ENCODE results near the gene FOXI1. TPM values are rescaled to one million over a fixed set of nuclear protein-coding genes. Genes with fewer than 3 reads are reported as not detected.
"Not testable (repeated sequence)": the region's sequence is repeated elsewhere in the genome, so short reads cannot be mapped to it uniquely, and the experiment has no call there.

The FOXI1 gene
- polyA plus RNA-seq, 4 donors: 5.4 to 7.9 (median 7.4) TPM

- DNase-seq (ENCODE audit: low read depth in 4 of 4, low spot score in 2 of 4): no peak
Measured at GRCh38 chr5:170087168-170087817, 18.4 kb upstream of the FOXI1 start.

GRCh38 chr5:170092455-170093101 lies 13.1 kb upstream of the FOXI1 start:
- DNase-seq (ENCODE audit: low read depth in 4 of 4, low spot score in 2 of 4): no peak

GRCh38 chr5:170094329-170094728 lies 11.4 kb upstream of the FOXI1 start:
- not testable (repeated sequence) for DNase-seq (ENCODE audit: low read depth in 4 of 4, low spot score in 2 of 4)

DNA sequence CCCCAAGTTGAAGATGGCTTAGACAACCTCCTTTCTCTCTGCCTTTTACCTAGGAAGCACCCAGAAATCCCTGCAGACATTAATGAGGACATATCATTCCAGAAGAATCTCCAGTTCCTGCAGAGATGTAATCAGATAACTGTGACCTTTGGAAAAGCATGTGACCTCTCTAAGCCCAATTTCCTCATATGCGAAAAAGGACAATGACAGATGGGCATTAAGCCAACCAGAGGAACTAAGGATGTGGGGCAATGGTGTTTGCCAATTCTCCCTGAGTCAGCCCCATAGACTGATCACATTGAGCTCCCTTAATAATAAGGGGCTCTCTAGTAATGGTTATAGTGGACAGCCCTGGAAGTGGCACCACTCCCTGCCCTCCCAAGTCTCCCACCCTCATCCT lies 10.1 kb upstream of the FOXI1 start:
- no peak for DNase-seq (ENCODE audit: low read depth in 4 of 4, low spot score in 2 of 4)

DNA sequence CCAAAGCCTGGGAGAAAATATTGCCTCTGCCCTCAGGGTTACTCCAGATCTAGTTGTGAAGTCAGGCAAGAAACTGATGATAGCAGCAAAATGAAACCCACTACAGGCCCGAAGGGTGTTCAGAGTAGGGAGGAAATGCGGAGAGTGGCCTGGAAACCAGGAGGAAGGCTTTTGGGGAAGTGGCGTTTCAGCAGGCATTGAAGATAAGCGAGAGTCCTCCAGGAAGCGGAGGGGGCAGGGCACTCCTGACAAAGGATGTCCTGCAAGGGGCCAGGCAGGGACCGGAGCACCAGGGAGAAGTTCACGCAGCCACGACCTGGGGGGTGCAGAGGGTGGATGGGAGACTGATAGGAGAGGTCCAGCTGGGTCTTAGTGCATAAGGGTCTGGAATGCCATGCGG lies 7.8 kb upstream of the FOXI1 start:
- no peak for DNase-seq (ENCODE audit: low read depth in 4 of 4, low spot score in 2 of 4)

DNA sequence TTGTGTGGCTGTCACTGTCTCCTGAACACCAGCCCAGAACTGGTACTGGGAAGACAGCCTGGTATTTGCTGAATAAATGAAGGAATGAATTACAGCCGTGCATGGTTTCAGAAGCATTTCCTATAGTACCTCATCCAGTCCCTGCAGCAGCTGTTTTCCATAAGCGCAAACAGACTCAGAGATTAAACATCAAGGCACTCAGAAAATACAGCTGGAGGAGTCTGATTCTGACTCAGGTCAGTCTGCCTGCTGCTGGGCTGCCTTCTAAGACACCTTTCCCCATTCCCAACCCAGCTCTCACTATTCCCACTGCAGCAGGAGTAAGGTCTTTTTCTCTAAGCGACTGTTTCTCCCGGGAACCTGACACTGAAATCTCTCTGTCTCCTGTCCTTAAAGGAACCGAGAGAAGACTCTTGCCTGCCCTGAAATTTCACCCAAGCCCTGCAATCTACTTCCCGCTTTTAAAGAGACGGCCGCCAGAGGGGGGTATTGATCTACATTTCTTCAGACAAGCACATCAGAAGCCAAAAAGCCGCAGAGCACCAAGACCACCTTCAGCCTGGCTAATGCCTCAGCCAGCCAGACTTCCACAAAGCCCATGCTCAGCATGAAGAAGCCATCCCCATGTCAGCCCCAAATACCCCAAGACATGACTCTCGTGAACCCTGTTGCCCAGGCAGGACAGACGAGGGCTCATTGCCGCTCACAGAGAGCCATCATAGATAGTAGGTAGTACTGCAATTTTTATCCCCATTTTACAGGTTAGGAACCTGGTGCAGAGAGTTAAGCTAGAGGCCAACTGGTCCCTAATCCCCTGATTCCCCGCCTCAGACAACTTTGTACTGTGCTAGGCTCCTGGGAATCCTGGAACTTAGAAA lies 5.4 kb upstream of the FOXI1 start:
- peak; percentile 65 to 89 (median 72) for DNase-seq (ENCODE audit: low read depth in 4 of 4, low spot score in 2 of 4)

GRCh38 chr5:170103447-170103846 lies 2.2 kb upstream of the FOXI1 start:
- no peak for DNase-seq (ENCODE audit: low read depth in 4 of 4, low spot score in 2 of 4)

GRCh38 chr5:170104299-170104698 lies 1.4 kb upstream of the FOXI1 start:
- no peak for DNase-seq (ENCODE audit: low read depth in 4 of 4, low spot score in 2 of 4)

GRCh38 chr5:170104710-170105109 lies 987 bp upstream of the FOXI1 start:
- no peak for DNase-seq (ENCODE audit: low read depth in 4 of 4, low spot score in 2 of 4)

DNA sequence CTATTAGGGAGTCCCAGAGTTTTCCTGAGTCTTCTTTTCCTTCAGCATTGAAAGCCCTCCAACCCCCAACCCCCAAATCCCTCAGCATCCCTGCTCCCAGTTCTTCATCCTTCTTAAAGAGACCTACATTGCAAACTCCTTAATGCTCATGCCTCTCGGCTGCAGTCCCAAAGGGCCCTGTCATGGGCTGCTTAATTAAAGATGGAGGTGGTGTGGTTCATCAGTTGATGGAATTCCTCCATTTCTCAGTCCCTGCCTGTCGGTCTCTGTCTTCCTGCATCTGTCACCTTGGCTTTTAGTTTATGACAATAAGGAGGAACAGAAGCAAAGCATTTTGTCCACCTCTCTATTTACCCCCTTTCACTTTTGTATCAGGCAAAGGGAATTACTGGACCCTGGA lies 2.0 kb downstream of the FOXI1 start:
- no peak for DNase-seq (ENCODE audit: low read depth in 4 of 4, low spot score in 2 of 4)

DNA sequence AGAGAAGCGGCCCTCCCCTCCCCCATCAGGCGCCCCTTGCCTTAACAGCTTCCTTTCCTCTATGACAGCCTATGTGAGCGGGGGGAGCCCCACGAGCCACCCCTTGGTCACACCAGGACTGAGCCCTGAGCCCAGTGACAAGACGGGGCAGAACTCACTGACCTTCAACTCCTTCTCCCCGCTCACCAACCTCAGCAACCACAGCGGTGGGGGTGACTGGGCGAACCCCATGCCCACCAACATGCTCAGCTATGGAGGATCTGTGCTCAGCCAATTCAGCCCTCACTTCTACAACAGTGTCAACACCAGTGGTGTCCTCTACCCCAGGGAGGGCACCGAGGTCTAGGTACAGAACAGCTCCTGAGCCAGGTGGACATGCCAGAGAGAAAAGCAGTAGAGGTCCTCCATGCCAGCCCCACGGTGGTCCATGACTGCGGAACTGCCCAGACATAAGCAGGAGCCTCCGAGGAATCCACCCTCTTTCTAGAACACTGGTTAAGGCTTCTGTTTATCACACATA lies 2.6 kb downstream of the FOXI1 start:
- no peak for DNase-seq (ENCODE audit: low read depth in 4 of 4, low spot score in 2 of 4)

DNA sequence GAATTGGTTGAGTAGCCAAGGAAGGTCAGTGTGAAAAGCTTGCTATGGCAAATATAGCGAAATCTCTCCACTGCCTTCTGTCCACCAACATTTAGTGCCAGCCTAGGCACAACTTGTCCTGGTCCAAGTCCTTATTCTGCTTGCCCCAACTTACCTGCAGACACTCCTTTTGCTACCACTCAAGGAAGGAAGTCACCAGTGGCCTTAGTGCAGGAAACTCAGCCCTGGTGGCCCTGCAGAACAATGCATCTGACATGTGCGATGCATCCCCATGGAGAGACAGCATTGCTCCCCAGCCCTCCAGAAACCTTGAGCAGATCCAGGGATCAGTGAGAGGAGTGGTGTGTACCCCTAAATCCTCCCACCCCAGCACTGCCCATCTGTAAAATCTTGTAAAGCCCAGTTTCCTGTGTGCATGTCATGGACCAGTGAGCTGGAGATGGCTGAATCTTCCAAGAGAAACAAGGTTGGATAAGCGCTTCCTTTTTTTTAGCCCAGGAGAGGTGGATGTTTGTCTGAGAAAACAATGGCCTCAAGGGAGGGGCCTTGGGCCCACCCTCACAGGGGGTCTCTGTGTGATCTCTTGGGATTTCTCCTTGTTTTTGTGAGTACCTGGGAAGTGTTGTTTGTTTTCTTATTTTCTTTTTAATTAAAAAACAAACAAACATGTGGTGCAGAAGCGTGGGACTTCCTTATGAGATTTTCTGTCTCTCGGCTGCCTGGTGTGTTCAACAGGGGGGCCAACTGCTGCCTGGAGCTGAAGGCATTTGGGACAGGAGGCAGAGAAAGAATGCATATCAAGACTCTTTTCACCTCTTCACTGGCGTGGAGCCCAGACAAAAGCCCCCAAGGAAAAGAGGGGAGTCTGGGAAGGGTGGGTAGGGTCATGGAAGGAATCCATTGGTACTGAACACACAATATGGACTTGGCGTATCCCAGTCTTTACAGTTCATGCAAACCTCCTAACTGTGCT lies 3.6 kb downstream of the FOXI1 start:
- no peak for DNase-seq (ENCODE audit: low read depth in 4 of 4, low spot score in 2 of 4)

GRCh38 chr5:170110403-170111087 lies 4.8 kb downstream of the FOXI1 start:
- DNase-seq (ENCODE audit: low read depth in 4 of 4, low spot score in 2 of 4): no peak

GRCh38 chr5:170111088-170111785 lies 5.5 kb downstream of the FOXI1 start:
- no peak for DNase-seq (ENCODE audit: low read depth in 4 of 4, low spot score in 2 of 4)

- no peak for DNase-seq (ENCODE audit: low read depth in 4 of 4, low spot score in 2 of 4)
Measured at GRCh38 chr5:170112876-170113521, 7.3 kb downstream of the FOXI1 start.

DNA sequence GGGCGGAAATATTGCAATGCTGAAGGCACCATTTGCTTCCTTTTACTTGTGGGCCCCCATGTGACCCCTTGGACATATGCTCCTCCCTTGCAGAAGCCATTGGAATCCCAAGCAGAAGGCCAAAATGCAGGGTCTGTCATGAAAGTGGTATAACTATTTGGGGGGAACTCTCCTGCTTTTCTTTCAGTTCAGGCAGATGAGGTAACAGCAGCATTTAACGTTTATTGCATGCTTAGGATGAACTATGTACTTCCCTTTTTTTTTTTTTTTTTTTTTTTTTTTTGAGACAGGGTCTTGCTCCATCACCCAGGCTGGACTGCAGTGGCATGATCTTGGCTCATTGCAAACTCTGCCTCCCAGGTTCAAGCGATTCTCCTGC lies 7.8 kb downstream of the FOXI1 start:
- DNase-seq (ENCODE audit: low read depth in 4 of 4, low spot score in 2 of 4): no peak

DNA sequence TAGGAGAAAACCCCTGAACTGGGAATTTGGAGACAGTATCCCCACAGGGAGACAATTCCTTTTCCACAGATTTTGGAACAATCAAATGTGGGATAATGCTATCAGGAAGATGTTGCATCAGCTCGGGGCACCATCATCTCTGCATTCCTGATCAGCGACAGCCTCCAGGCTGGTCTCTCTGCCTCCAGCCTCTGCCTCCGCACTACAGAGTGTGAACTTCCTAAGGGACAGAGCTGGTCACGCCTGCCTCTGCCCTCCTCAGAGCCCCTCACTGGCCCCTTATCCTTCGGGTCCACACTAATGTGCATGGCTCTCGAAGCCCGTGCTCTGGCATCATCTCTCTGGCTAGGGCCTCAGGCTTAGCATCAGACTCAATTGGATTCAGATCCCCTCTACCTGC lies 8.6 kb downstream of the FOXI1 start:
- DNase-seq (ENCODE audit: low read depth in 4 of 4, low spot score in 2 of 4): no peak

GRCh38 chr5:170115925-170116324 lies 10.2 kb downstream of the FOXI1 start:
- DNase-seq (ENCODE audit: low read depth in 4 of 4, low spot score in 2 of 4): no peak

- DNase-seq (ENCODE audit: low read depth in 4 of 4, low spot score in 2 of 4): no peak
Measured at GRCh38 chr5:170117736-170118135, 12.0 kb downstream of the FOXI1 start.

All from left renal cortex interstitium (tissue), 4 donors.